IPS-18a (cell line): ENCODE measurements around the gene NUDT22.

ENCODE experiments used
- H3K27ac ChIP-seq: one replicate; pipeline ENCODE4 v1.5.1; 2013; ENCODE audit warnings: low read length
- H3K27me3 ChIP-seq: one replicate; pipeline ENCODE4 v1.6.1; 2013; ENCODE audit warnings: mild to moderate bottlenecking, low read length; ENCODE audit not compliant: control insufficient read depth, insufficient read depth
- H3K36me3 ChIP-seq: one replicate; pipeline ENCODE4 v1.6.1; 2013; ENCODE audit warnings: low read depth, low read length; ENCODE audit not compliant: control insufficient read depth
- H3K4me1 ChIP-seq: one replicate; pipeline ENCODE4 v1.6.1; 2013; ENCODE audit warnings: low read depth, low read length; ENCODE audit not compliant: control insufficient read depth
- H3K4me3 ChIP-seq: one replicate; pipeline ENCODE4 v1.5.1; 2013; ENCODE audit warnings: low read length
- H3K9ac ChIP-seq: one replicate; pipeline ENCODE4 v1.6.1; 2013; ENCODE audit warnings: mild to moderate bottlenecking, low read length, moderate library complexity
- H3K9me3 ChIP-seq: one replicate; pipeline ENCODE4 v1.6.1; 2013; ENCODE audit warnings: low read depth, low read length; ENCODE audit not compliant: control insufficient read depth

NUDT22 gene

GRCh38 chr11:64247729-64248531 lies 21.9 kb downstream of the NUDT22 start:
- peaks cover 13% of the 10 kb centered on the region for H3K36me3 ChIP-seq
- peak overlapping the region; percentile 94 for H3K4me3 ChIP-seq
- H3K27me3 ChIP-seq, result no peaks in the 10 kb centered on the region
- no peak overlapping the region for H3K27ac ChIP-seq
- H3K9me3 ChIP-seq, result no peaks in the 10 kb centered on the region
- H3K4me1 ChIP-seq, result peaks cover 34% of the 10 kb centered on the region
- H3K9ac ChIP-seq, result peak overlapping the region; percentile 13

GRCh38 chr11:64248578-64248977 lies 22.5 kb downstream of the NUDT22 start:
- Histone ChIP-seq H3K36me3 (peaks cover 8% of the 10 kb centered on the region), H3K9me3 (no peaks in the 10 kb centered on the region), H3K4me3 (peak overlapping the region; percentile 94), H3K27me3 (no peaks in the 10 kb centered on the region), H3K4me1 (peaks cover 36% of the 10 kb centered on the region), H3K27ac (peak overlapping the region; percentile 82), H3K9ac (no peak overlapping the region)

GRCh38 chr11:64249038-64249437 lies 23.0 kb downstream of the NUDT22 start:
- Histone ChIP-seq H3K27ac (peak overlapping the region; percentile 82), H3K4me3 (peak overlapping the region; percentile 94), H3K27me3 (no peaks in the 10 kb centered on the region), H3K4me1 (peaks cover 36% of the 10 kb centered on the region), H3K36me3 (peaks cover 4% of the 10 kb centered on the region), H3K9me3 (no peaks in the 10 kb centered on the region), H3K9ac (peak overlapping the region; percentile 25)

GRCh38 chr11:64249563-64250414 lies 23.7 kb downstream of the NUDT22 start:
- Histone ChIP-seq H3K27me3 (no peaks in the 10 kb centered on the region), H3K36me3 (peaks cover 3% of the 10 kb centered on the region), H3K4me1 (peaks cover 36% of the 10 kb centered on the region), H3K4me3 (peak overlapping the region; percentile 94), H3K27ac (peak overlapping the region; percentile 82), H3K9me3 (no peaks in the 10 kb centered on the region), H3K9ac (peak overlapping the region; percentile 50)

GRCh38 chr11:64250415-64251015 lies 24.4 kb downstream of the NUDT22 start:
- no peaks in the 10 kb centered on the region for H3K9me3 ChIP-seq
- peaks cover 10% of the 10 kb centered on the region for H3K36me3 ChIP-seq
- H3K4me1 ChIP-seq, result peaks cover 36% of the 10 kb centered on the region
- peak overlapping the region; percentile 50 for H3K9ac ChIP-seq
- peak overlapping the region; percentile 16 for H3K27ac ChIP-seq
- H3K27me3 ChIP-seq, result no peaks in the 10 kb centered on the region
- peak overlapping the region; percentile 94 for H3K4me3 ChIP-seq

- H3K9me3 ChIP-seq, result no peaks in the 10 kb centered on the region
- peak within 1 kb of the TSS; percentile 16 for H3K27ac ChIP-seq
- H3K4me3 ChIP-seq, result peak within 1 kb of the TSS; percentile 94
- H3K9ac ChIP-seq, result peak within 1 kb of the TSS; percentile 68
- H3K4me1 ChIP-seq, result peaks cover 36% of the 10 kb centered on the region
- peaks cover 17% of the 10 kb centered on the region for H3K36me3 ChIP-seq
- H3K27me3 ChIP-seq, result no peaks in the 10 kb centered on the region
Observed at GRCh38 chr11:64251016-64251752, 25.1 kb downstream of the NUDT22 start, which contains the start of gene PLCB3. PLCB3 (plus strand) TSS chr11:64251530; CDS start chr11:64251650, 120 bp downstream.

GRCh38 chr11:64251753-64252002 lies 25.6 kb downstream of the NUDT22 start:
- H3K27me3 ChIP-seq, result no peaks in the 10 kb centered on the region

GRCh38 chr11:64252003-64252872 lies 26.2 kb downstream of the NUDT22 start:
- H3K9ac ChIP-seq, result peak overlapping the region; percentile 68
- H3K36me3 ChIP-seq, result peaks cover 22% of the 10 kb centered on the region
- no peaks in the 10 kb centered on the region for H3K9me3 ChIP-seq
- H3K4me3 ChIP-seq, result peak overlapping the region; percentile 82
- peaks cover 36% of the 10 kb centered on the region for H3K4me1 ChIP-seq
- no peaks in the 10 kb centered on the region for H3K27me3 ChIP-seq
- no peak overlapping the region for H3K27ac ChIP-seq

More at GRCh38 chr11:64251753-64252002, 25.6 kb downstream of the NUDT22 start:
- peak overlapping the region; percentile 82 for H3K4me3 ChIP-seq
- H3K27ac ChIP-seq, result no peak overlapping the region
- H3K9ac ChIP-seq, result peak overlapping the region; percentile 68
- H3K9me3 ChIP-seq, result no peaks in the 10 kb centered on the region
- peaks cover 36% of the 10 kb centered on the region for H3K4me1 ChIP-seq
- peaks cover 22% of the 10 kb centered on the region for H3K36me3 ChIP-seq

- Histone ChIP-seq H3K27ac (no peak overlapping the region), H3K9me3 (no peaks in the 10 kb centered on the region), H3K9ac (peak overlapping the region; percentile 68), H3K27me3 (no peaks in the 10 kb centered on the region), H3K4me3 (peak overlapping the region; percentile 82), H3K36me3 (peaks cover 25% of the 10 kb centered on the region), H3K4me1 (peaks cover 30% of the 10 kb centered on the region)
Observed at GRCh38 chr11:64253043-64253442, 27.0 kb downstream of the NUDT22 start.

- Histone ChIP-seq H3K4me1 (peaks cover 26% of the 10 kb centered on the region), H3K27me3 (no peaks in the 10 kb centered on the region), H3K9me3 (no peaks in the 10 kb centered on the region), H3K36me3 (peaks cover 28% of the 10 kb centered on the region), H3K27ac (no peak overlapping the region), H3K9ac (no peak overlapping the region), H3K4me3 (no peak overlapping the region)
Observed at GRCh38 chr11:64253481-64253880, 27.4 kb downstream of the NUDT22 start.
